Testis (tissue), 2 donors: ENCODE data around the gene CPSF7.

Experiments
- POLR2A ChIP-seq: fragments of 450-650 bp; IDR thresholded peaks from one replicate; pipeline ENCODE4 v1.6.1; 2017; ENCODE audit warnings: antibody characterized with exemption, mild to moderate bottlenecking, moderate library complexity
- TF ChIP-seq, protein P1 (sequence below), 3 experiments: fragments of 450-650 bp in 2 of 3; fragments of 200-600 bp in 1 of 3; sonication (generic) in 1 of 3; IDR thresholded peaks; one replicate each; pipeline ENCODE4 v1.5.1; 2016 to 2019; ENCODE audit warnings: antibody characterized with exemption in 3 of 3, mild to moderate bottlenecking in 2 of 3, moderate library complexity in 1 of 3

- TF ChIP-seq, protein P1, sequence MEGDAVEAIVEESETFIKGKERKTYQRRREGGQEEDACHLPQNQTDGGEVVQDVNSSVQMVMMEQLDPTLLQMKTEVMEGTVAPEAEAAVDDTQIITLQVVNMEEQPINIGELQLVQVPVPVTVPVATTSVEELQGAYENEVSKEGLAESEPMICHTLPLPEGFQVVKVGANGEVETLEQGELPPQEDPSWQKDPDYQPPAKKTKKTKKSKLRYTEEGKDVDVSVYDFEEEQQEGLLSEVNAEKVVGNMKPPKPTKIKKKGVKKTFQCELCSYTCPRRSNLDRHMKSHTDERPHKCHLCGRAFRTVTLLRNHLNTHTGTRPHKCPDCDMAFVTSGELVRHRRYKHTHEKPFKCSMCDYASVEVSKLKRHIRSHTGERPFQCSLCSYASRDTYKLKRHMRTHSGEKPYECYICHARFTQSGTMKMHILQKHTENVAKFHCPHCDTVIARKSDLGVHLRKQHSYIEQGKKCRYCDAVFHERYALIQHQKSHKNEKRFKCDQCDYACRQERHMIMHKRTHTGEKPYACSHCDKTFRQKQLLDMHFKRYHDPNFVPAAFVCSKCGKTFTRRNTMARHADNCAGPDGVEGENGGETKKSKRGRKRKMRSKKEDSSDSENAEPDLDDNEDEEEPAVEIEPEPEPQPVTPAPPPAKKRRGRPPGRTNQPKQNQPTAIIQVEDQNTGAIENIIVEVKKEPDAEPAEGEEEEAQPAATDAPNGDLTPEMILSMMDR (IDR thresholded peaks at IDR 0.05): no peak
- no peak for TF ChIP-seq POLR2A
Measured at GRCh38 chr11:61413496-61413895, 16.3 kb downstream of the CPSF7 start.
